Measurements from ENCODE around the gene ELOVL3.

- TF ChIP-seq POLR2A (IDR thresholded peaks at IDR 0.05; ENCODE audit: low read depth, low read length) (no peak), MAX (IDR thresholded peaks at IDR 0.05; ENCODE audit: insufficient read depth, insufficient read length) (peak; percentile 90), CTCF (IDR thresholded peaks at IDR 0.05; ENCODE audit: extremely low read depth in 1 of 2, insufficient read depth in 1 of 2, low read depth in 1 of 2, low read length in 2 of 2) (no peak)
These were observed at the start of gene ELOVL3 for GRCh38 chr10:102225646-102226541.
